ENCODE data around the gene SHISA2.
"Not testable (repeated sequence)": the region's sequence is repeated elsewhere in the genome, so short reads cannot be mapped to it uniquely, and the experiment has no call there.

DNA sequence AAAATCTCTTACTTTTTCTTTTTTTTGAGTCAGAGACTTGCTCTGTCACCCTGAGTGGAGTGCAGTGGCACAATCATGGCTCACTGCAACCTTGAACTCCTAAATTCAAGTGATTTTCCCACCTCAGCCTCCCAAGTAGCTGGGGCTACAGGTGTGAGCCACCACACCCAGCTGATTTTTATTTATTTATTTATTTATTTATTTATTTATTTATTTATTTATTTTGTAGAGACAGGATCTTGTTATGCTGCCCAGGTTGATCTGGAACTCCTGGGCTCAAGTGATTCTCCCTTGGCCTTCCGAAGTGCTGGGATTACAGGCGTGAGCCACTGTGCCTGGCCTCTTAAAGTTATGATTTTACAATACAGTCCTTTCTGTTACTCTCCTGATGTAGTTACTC lies 16.6 kb upstream of the SHISA2 start:
- TF ChIP-seq, protein P1, sequence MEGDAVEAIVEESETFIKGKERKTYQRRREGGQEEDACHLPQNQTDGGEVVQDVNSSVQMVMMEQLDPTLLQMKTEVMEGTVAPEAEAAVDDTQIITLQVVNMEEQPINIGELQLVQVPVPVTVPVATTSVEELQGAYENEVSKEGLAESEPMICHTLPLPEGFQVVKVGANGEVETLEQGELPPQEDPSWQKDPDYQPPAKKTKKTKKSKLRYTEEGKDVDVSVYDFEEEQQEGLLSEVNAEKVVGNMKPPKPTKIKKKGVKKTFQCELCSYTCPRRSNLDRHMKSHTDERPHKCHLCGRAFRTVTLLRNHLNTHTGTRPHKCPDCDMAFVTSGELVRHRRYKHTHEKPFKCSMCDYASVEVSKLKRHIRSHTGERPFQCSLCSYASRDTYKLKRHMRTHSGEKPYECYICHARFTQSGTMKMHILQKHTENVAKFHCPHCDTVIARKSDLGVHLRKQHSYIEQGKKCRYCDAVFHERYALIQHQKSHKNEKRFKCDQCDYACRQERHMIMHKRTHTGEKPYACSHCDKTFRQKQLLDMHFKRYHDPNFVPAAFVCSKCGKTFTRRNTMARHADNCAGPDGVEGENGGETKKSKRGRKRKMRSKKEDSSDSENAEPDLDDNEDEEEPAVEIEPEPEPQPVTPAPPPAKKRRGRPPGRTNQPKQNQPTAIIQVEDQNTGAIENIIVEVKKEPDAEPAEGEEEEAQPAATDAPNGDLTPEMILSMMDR (IDR thresholded peaks at IDR 0.05): not testable (repeated sequence)
- not testable (repeated sequence) for TF ChIP-seq USF2 (CRISPR knock-in tag; IDR thresholded peaks at IDR 0.05); ESRRA (CRISPR knock-in tag; IDR thresholded peaks at IDR 0.05; ENCODE audit: borderline replicate concordance); PRDM15 (CRISPR knock-in tag; IDR thresholded peaks at IDR 0.05); MAX (CRISPR knock-in tag; IDR thresholded peaks at IDR 0.05); JUN (CRISPR knock-in tag; IDR thresholded peaks at IDR 0.05); ZNF416 (CRISPR knock-in tag; IDR thresholded peaks at IDR 0.05); FOXP1 (CRISPR knock-in tag; IDR thresholded peaks at IDR 0.05; ENCODE audit: borderline replicate concordance); ZNF138 (CRISPR knock-in tag; conservative IDR thresholded peaks at IDR 0.05); ATF6 (CRISPR knock-in tag; IDR thresholded peaks at IDR 0.05)
- TF ChIP-seq, protein P2, sequence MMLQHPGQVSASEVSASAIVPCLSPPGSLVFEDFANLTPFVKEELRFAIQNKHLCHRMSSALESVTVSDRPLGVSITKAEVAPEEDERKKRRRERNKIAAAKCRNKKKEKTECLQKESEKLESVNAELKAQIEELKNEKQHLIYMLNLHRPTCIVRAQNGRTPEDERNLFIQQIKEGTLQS (CRISPR knock-in tag; conservative IDR thresholded peaks at IDR 0.05): not testable (repeated sequence)

Data from WTC11 (cell line).